HFF-Myc (cell line): Measurements from ENCODE around the gene PLA2G1B.

Experiments used
- DNase-seq: peaks from one replicate; pipeline ENCODE4 v3.0.0-alpha.2; 2011; ENCODE audit warnings: low read depth; ENCODE audit errors: extremely low read depth
- H3K4me3 ChIP-seq: replicated peaks from 2 replicates; pipeline ENCODE4 v1.5.1; 2011; ENCODE audit warnings: low read depth, mild to moderate bottlenecking, control low read depth, low read length
- TF ChIP-seq, protein P1 (sequence below): IDR thresholded peaks from 2 replicates; pipeline ENCODE4 v1.5.1; 2012; ENCODE audit warnings: mild to moderate bottlenecking, low read depth, low read length, control low read depth; ENCODE audit errors: missing control alignments

PLA2G1B gene

DNA sequence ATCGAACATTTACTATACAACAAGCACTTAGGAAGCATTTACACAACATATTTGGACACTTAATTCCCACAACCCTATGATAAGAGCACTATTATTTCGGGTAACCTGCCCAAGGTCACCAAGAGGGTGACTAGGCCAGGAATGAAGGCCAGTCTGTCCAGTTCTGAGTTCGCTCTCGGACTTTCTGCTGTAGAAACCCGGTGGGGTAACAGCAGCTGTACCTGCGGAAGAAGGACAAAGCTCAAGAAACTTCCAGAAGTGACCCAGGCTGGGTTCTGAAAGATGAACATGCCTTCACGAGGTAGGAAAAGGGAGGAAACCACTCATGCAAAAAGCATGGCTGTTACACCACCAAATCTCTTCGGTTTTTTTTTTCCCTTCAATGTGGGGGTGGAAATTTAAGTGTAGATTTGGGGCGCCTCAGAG, 10.8 kb downstream of the PLA2G1B start:
- TF ChIP-seq, protein P1, sequence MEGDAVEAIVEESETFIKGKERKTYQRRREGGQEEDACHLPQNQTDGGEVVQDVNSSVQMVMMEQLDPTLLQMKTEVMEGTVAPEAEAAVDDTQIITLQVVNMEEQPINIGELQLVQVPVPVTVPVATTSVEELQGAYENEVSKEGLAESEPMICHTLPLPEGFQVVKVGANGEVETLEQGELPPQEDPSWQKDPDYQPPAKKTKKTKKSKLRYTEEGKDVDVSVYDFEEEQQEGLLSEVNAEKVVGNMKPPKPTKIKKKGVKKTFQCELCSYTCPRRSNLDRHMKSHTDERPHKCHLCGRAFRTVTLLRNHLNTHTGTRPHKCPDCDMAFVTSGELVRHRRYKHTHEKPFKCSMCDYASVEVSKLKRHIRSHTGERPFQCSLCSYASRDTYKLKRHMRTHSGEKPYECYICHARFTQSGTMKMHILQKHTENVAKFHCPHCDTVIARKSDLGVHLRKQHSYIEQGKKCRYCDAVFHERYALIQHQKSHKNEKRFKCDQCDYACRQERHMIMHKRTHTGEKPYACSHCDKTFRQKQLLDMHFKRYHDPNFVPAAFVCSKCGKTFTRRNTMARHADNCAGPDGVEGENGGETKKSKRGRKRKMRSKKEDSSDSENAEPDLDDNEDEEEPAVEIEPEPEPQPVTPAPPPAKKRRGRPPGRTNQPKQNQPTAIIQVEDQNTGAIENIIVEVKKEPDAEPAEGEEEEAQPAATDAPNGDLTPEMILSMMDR: no peak
- H3K4me3 ChIP-seq: peak overlapping the region; percentile 46
- DNase-seq: no peak

DNA sequence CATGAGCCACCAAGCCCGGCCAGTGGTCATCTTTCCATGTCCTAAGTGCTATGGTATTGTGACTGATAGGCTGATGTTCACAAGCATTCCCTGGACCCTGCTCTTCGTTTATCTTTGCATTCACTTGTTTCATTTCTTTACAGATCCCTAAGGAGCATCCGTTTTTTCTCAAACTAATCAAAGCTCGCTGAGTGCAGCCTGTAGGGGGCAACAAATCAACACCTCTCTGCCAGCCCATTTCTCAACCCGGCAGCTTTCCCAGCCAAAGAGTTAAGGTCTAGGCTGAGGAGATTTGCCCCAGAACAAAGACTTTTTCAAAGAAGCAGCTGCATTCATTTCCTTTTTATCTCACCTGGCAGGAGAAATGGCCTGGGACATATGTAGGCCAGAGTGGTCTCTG, 13.4 kb downstream of the PLA2G1B start:
- no peak for DNase-seq
- no peak overlapping the region for H3K4me3 ChIP-seq
- TF ChIP-seq, protein P1: peak; percentile 50

DNA sequence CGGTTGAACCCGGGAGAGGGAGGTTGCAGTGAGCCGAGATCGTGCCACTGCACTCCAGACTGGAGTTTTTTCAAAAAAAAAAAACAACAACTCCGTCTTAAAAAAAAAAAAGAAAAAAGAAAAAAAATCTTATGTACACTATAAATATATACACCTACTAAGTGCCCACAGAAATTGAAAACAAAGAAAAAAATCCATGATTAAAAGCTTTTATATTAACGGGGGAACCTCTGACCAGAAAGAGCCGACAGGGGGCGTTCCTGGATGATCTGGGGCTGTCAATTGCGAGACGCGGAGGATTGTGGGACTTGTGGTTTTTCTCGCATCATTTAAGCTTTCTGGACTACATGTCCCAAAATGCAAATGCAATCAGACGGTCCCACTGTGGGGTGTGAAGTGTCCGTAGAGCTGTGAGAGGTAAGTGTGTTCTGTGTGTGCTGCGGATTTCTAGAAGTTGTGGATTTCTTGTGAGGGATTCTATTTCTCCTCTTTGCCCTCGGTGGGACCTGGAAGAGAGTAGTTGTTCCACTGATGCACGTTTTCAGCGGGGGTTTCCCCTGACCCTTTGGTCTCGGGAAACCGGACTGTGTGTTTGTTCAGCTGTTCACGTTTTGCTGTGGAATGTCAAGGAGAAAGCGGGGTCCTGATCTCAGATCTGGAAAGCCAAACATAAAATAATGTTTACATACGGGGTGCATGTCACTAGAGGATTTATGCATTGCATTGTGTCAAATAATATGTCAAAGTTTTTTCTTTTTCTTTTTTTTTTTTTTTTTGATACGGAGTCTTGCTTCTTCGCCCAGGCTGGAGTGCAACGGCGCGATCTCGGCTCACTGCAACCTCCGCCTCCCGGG, 25.4 kb downstream of the PLA2G1B start, which contains the start of gene SIRT4:
Gene SIRT4, plus strand, starts transcription at position 360 of the 854 bp plus-strand sequence. CDS start 1,241 bp downstream, outside the sequence.
- H3K4me3 ChIP-seq: peak within 1 kb of the TSS; percentile 53
- peak; percentile 89 for DNase-seq
- TF ChIP-seq, protein P1: peak; percentile 88

DNA sequence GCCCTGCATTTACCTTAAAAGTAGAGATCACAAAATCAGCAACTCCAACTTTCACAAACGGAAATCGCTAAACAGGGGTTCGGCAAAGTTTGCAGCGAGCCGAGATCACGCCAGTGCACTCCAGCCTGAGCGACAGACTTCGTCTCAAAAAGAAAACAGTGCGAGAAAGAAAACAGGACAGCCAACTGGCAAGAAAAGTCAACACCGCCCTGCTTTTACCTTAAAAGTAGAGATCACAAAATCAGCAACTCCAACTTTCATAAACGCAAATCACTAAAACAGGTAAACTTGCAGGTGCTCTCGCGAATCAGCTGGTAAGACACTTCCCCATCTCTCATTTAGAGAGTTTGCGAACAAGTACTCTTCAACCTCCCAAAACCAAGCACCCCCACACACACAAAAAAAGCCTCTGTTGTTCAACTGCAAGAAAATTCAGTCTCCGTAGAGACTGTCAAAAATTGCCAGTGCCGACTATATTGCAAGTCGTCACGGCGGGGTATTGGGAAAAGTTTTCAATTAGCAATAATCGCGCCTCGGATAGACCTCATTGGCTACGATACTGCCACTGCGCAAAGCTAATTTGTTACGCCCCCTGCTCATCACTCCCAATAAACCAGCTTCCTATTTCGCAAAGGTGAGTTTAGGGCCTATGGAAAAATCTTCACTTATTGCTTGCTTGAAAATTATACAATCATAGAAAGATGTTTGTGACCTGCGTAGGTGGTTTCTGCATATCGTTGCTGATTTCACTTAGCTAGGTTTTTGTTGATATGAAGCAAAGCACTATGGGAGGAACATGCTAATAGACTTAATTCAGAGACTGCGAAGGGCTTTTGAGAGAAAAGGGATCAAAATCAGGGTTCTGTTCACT, 34.7 kb downstream of the PLA2G1B start, which contains the start of gene RNU4-1:
Gene RNU4-1, minus strand, starts transcription at position 577 of the 871 bp plus-strand sequence.
- TF ChIP-seq, protein P1: no peak
- peak; percentile 90 for DNase-seq
- H3K4me3 ChIP-seq: peak within 1 kb of the TSS; percentile 46

DNA sequence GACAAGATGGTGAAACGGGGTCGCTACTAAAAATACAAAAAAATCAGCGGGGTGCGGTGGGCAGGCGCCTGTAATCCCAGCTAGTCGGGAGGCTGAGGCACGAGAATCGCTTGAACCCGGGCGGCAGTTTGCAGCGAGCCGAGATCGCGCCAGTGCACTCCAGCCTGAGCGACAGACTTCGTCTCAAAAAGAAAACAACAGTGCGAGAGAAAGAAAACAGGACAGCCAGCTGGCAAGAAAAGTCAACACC, 35.2 kb downstream of the PLA2G1B start:
- DNase-seq: no peak
- H3K4me3 ChIP-seq: peak overlapping the region; percentile 46
- TF ChIP-seq, protein P1: no peak

DNA sequence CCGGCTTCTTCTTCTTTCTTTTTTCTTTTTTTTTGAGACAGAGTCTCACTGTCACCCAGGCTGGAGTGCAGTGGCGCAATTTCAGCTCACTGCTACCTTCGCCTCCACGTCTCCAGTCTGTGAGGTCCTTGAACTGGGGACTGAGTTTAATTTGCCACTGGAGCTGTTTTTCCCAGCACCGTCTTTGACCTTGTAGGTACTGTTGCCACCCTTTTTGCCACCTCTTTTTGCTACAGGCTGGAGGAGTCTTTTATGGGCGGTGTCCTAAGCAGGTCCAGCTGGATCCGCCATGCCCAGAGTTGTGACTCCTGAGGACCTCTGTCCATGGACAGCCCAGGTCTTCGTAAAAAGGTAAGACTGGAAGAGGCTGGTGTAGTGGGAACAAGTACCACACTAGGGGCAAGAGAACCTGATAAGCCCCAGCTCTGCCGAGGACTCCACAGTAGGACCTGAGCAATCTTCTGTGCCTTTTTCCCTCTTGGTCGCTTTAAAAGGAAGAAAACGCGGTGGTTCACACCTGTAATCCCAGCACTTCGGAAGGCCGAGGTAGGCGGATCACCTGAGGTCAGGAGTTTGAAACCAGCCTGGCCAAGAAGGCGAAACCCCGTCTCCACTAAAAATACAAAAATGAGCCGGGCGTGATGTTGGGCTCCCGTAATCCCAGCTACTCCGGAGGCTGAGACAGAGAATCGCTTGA, 36.8 kb downstream of the PLA2G1B start:
- DNase-seq: no peak
- H3K4me3 ChIP-seq: peak overlapping the region; percentile 28
- TF ChIP-seq, protein P1: no peak
